Smooth muscle cell (in vitro differentiated cells): Measurements from ENCODE around the gene CACNA1I. TPM values are rescaled to one million over a fixed set of nuclear protein-coding genes. Genes with fewer than 3 reads are reported as not detected.

ENCODE experiments used
- DNase-seq: peaks from one replicate; lab custom pipeline; 2025; ENCODE audit not compliant: unreplicated experiment; lab: John Stamatoyannopoulos, UW
- H2AFZ ChIP-seq: fragments of 200-600 bp; sonication (generic); 2 replicates; pipeline ENCODE4 v1.6.0; 2016; ENCODE audit warnings: antibody characterized with exemption, low read depth, mild to moderate bottlenecking
- H3F3A ChIP-seq: fragments of 200-600 bp; sonication (generic); 2 replicates; pipeline ENCODE4 v1.6.0; 2017; ENCODE audit warnings: antibody characterized with exemption, low read depth
- H3K27ac ChIP-seq: fragments of 200-600 bp; sonication (generic); 2 replicates; pipeline ENCODE4 v1.5.1; 2016; ENCODE audit warnings: low read depth, mild to moderate bottlenecking
- H3K27me3 ChIP-seq: fragments of 200-600 bp; sonication (generic); 2 replicates; pipeline ENCODE4 v1.6.1; 2016; ENCODE audit warnings: low read depth, mild to moderate bottlenecking
- H3K36me3 ChIP-seq: fragments of 200-600 bp; sonication (generic); 2 replicates; pipeline ENCODE4 v1.5.1; 2016; ENCODE audit warnings: low read depth
- H3K4me1 ChIP-seq: fragments of 200-600 bp; sonication (generic); 2 replicates; pipeline ENCODE4 v1.5.1; 2016; ENCODE audit warnings: low read depth
- H3K4me2 ChIP-seq: fragments of 200-600 bp; sonication (generic); 2 replicates; pipeline ENCODE4 v1.6.0; 2016; ENCODE audit warnings: mild to moderate bottlenecking
- H3K4me3 ChIP-seq: fragments of 200-600 bp; sonication (generic); 2 replicates; pipeline ENCODE4 v1.5.1; 2016; ENCODE audit warnings: mild to moderate bottlenecking
- H3K79me2 ChIP-seq: fragments of 200-600 bp; sonication (generic); 2 replicates; pipeline ENCODE4 v1.6.0; 2016; ENCODE audit warnings: low read depth, mild to moderate bottlenecking
- H3K9ac ChIP-seq: fragments of 200-600 bp; sonication (generic); 2 replicates; pipeline ENCODE4 v1.6.0; 2016; ENCODE audit warnings: low read depth
- H3K9me3 ChIP-seq: fragments of 200-600 bp; sonication (generic); replicated peaks from 2 replicates; pipeline ENCODE4 v1.5.1; 2016; ENCODE audit warnings: low read depth
- H4K20me1 ChIP-seq: fragments of 200-600 bp; sonication (generic); 2 replicates; pipeline ENCODE4 v1.6.0; 2016; ENCODE audit warnings: low read depth
- CTCF ChIP-seq: fragments of 200-600 bp; sonication (generic); IDR thresholded peaks from 2 replicates; pipeline ENCODE4 v1.5.1; 2017; ENCODE audit warnings: borderline replicate concordance, mild to moderate bottlenecking, antibody characterized with exemption; ENCODE audit not compliant: insufficient read depth, poor library complexity, severe bottlenecking
- WGBS: methylation state at CpG from one replicate; pipeline ENCODE4 v1.1.7; 2016; ENCODE audit warnings: low lambda C conversion rate; 5-methylcytosine and 5-hydroxymethylcytosine counted together
- polyA plus RNA-seq: library from polyadenylated mRNA; unstranded; fragments of >200 nt; fragmentation: Nextera tagmentation; extraction: Ambion mirVana; gene quantifications from 2 replicates; pipeline ENCODE4 v1.2.1, GENCODE V29; 2016
- total RNA-seq: library from RNA; depleted of rRNA; stranded (reverse); fragments of >200 nt; gene quantifications from 2 replicates; pipeline ENCODE4 v1.2.3, GENCODE V29; 2014

CACNA1I gene
- total and polyA plus RNA-seq, 2 experiments from 2014 or later: not detected

GRCh38 chr22:39528681-39529486 lies 41.7 kb upstream of the CACNA1I start:
- H3K27ac ChIP-seq: no peak overlapping the region

GRCh38 chr22:39529487-39529851 lies 41.1 kb upstream of the CACNA1I start:
- no peaks in the 10 kb centered on the region for H3K9me3 ChIP-seq
- H3K27me3 ChIP-seq: no peaks in the 10 kb centered on the region
- peaks cover 24% of the 10 kb centered on the region for H3K79me2 ChIP-seq
- no peak overlapping the region for H2AFZ ChIP-seq
- H3K27ac ChIP-seq: peak overlapping the region; percentile 1
- no peak overlapping the region for H3K4me2 ChIP-seq
- peaks cover 57% of the 10 kb centered on the region for H4K20me1 ChIP-seq
- no peaks in the 10 kb centered on the region for H3K36me3 ChIP-seq
- no peak overlapping the region for H3K9ac ChIP-seq
- TF ChIP-seq CTCF: no peak
- H3K4me1 ChIP-seq: peaks cover 11% of the 10 kb centered on the region
- no peak for DNase-seq
- peaks cover 10% of the 10 kb centered on the region for H3F3A ChIP-seq
- no peak overlapping the region for H3K4me3 ChIP-seq
- WGBS: 76% methylated on average over 17 of the region's 17 CpGs

More at GRCh38 chr22:39528681-39529486, 41.7 kb upstream of the CACNA1I start:
- peaks cover 11% of the 10 kb centered on the region for H3K4me1 ChIP-seq
- 48% methylated on average over 32 of the region's 32 CpGs for WGBS
- peak; percentile 93 for TF ChIP-seq CTCF
- peaks cover 63% of the 10 kb centered on the region for H4K20me1 ChIP-seq
- peaks cover 24% of the 10 kb centered on the region for H3K79me2 ChIP-seq
- no peaks in the 10 kb centered on the region for H3K27me3 ChIP-seq
- H3K4me3 ChIP-seq: no peak overlapping the region
- H3K4me2 ChIP-seq: no peak overlapping the region
- H3K9me3 ChIP-seq: no peaks in the 10 kb centered on the region
- H3K9ac ChIP-seq: no peak overlapping the region
- H3F3A ChIP-seq: peaks cover 9% of the 10 kb centered on the region
- DNase-seq: peak; percentile 58
- H3K36me3 ChIP-seq: no peaks in the 10 kb centered on the region
- H2AFZ ChIP-seq: no peak overlapping the region

- no peaks in the 10 kb centered on the region for H3K27me3 ChIP-seq
- no peak overlapping the region for H2AFZ ChIP-seq
- H3K79me2 ChIP-seq: peaks cover 24% of the 10 kb centered on the region
- no peaks in the 10 kb centered on the region for H3K9me3 ChIP-seq
- peaks cover 10% of the 10 kb centered on the region for H3F3A ChIP-seq
- H3K4me2 ChIP-seq: no peak overlapping the region
- no peak for DNase-seq
- H3K27ac ChIP-seq: peak overlapping the region; percentile 1
- no peak overlapping the region for H3K9ac ChIP-seq
- WGBS: 96% methylated on average over 6 of the region's 6 CpGs
- H3K4me1 ChIP-seq: peaks cover 11% of the 10 kb centered on the region
- H3K4me3 ChIP-seq: no peak overlapping the region
- H3K36me3 ChIP-seq: no peaks in the 10 kb centered on the region
- TF ChIP-seq CTCF: no peak
- peaks cover 51% of the 10 kb centered on the region for H4K20me1 ChIP-seq
These were observed 40.4 kb upstream of the CACNA1I start for GRCh38 chr22:39530116-39530515.
